Glutamatergic neuron (in vitro differentiated cells): ENCODE data around the gene GRAMD2B. TPM values are rescaled to one million over a fixed set of nuclear protein-coding genes. Genes with fewer than 3 reads are reported as not detected.
"Not testable (repeated sequence)": the region's sequence is repeated elsewhere in the genome, so short reads cannot be mapped to it uniquely, and the experiment has no call there.

ENCODE experiments used
- DNase-seq: peaks from one replicate; pipeline ENCODE4 v3.0.0; 2022
- H3K27ac Mint-ChIP-seq: one replicate; pipeline ENCODE4 v1.8.0; 2020; ENCODE audit warnings: mild to moderate bottlenecking, mixed read lengths, inconsistent platforms; ENCODE audit not compliant: unreplicated experiment
- H3K27me3 Mint-ChIP-seq: one replicate; pipeline ENCODE4 v1.8.0; 2020; ENCODE audit warnings: mild to moderate bottlenecking, moderate library complexity, mixed read lengths, inconsistent platforms; ENCODE audit not compliant: unreplicated experiment
- H3K36me3 Mint-ChIP-seq: one replicate; pipeline ENCODE4 v1.8.0; 2020; ENCODE audit warnings: mild to moderate bottlenecking, mixed read lengths, inconsistent platforms; ENCODE audit not compliant: unreplicated experiment
- H3K4me1 Mint-ChIP-seq: one replicate; pipeline ENCODE4 v1.8.0; 2020; ENCODE audit warnings: mild to moderate bottlenecking, low read depth, mixed read lengths, inconsistent platforms; ENCODE audit not compliant: unreplicated experiment
- H3K4me3 Mint-ChIP-seq: one replicate; pipeline ENCODE4 v1.8.0; 2020; ENCODE audit warnings: mild to moderate bottlenecking, mixed read lengths, inconsistent platforms; ENCODE audit not compliant: unreplicated experiment
- H3K9me3 Mint-ChIP-seq: one replicate; pipeline ENCODE4 v1.8.0; 2020; ENCODE audit warnings: mild to moderate bottlenecking, moderate library complexity, mixed read lengths, inconsistent platforms; ENCODE audit not compliant: unreplicated experiment
- CTCF ChIP-seq: fragments of 200-600 bp; sonication (generic); IDR thresholded peaks from one replicate; pipeline ENCODE4 v1.5.0; 2021; ENCODE audit not compliant: partially characterized antibody, unreplicated experiment
- total RNA-seq: library from RNA; stranded (reverse); fragmentation: NEBNext Ultra II Directional; extraction: Animal tissue kit (Norgen Biotek cat#: 25700); gene quantifications from one replicate; pipeline ENCODE4 v1.2.1, GENCODE V29; 2021; ENCODE audit not compliant: unreplicated experiment

GRAMD2B gene
- total RNA-seq, 1 donor from 2014 or later, result 0.69 TPM

DNA sequence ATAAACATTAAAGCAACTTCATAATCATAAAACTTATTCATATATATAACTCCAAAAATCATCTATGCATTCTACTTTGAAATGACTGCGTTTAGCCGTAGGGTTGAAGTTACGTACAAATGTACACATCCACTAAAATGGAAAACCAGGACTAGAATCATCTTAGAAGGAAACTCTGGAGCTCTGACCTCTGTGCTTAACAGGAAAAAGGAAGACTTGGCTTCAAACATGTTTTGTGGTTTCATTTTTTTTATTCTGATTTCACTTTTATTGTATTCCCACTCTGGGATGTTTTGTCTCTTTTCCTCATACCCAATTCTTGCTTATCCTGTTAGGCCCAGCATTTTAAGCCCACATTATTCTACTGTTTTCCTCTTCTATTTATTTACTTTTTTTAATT lies 44.9 kb downstream of the GRAMD2B start:
- TF ChIP-seq CTCF, result no peak
- H3K9me3 Mint-ChIP-seq, result no peaks in the 10 kb centered on the region
- H3K4me3 Mint-ChIP-seq, result no peak overlapping the region
- no peak for DNase-seq
- H3K4me1 Mint-ChIP-seq, result no peaks in the 10 kb centered on the region
- peaks cover 4% of the 10 kb centered on the region for H3K27me3 Mint-ChIP-seq
- H3K27ac Mint-ChIP-seq, result no peak overlapping the region
- H3K36me3 Mint-ChIP-seq, result no peaks in the 10 kb centered on the region

GRCh38 chr5:126469536-126470316 lies 46.5 kb downstream of the GRAMD2B start:
- Mint-ChIP-seq H3K4me3 (no peak overlapping the region), H3K4me1 (no peaks in the 10 kb centered on the region), H3K36me3 (no peaks in the 10 kb centered on the region), H3K27ac (no peak overlapping the region), H3K27me3 (peaks cover 2% of the 10 kb centered on the region), H3K9me3 (no peaks in the 10 kb centered on the region)
- DNase-seq, result no peak
- TF ChIP-seq CTCF, result no peak

- H3K9me3 Mint-ChIP-seq, DNase-seq, H3K36me3 Mint-ChIP-seq, H3K4me3 Mint-ChIP-seq, H3K27me3 Mint-ChIP-seq, H3K27ac Mint-ChIP-seq, H3K4me1 Mint-ChIP-seq: not testable (repeated sequence)
Observed at GRCh38 chr5:126470529-126470928, 47.3 kb downstream of the GRAMD2B start.

DNA sequence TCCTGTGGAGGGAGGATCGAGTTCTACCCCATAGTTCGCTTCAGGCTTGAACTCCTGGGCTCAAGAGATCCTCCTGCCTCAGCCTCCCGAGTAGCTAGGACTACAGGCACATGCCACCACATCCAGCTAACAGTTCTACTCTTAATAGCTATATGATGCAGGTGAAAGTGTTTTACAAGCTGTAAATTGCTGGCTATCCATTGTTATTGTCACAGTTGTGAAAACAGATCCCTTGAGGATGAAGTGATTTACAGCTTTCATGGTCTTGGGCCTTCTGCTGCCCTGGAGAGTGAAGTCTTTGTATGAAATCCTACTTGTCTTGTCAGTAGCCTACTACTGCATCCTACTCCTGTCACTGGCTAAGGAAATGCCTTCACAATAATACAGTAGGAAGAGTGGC lies 48.0 kb downstream of the GRAMD2B start:
- DNase-seq, result no peak
- no peaks in the 10 kb centered on the region for H3K36me3 Mint-ChIP-seq
- H3K9me3 Mint-ChIP-seq, result no peaks in the 10 kb centered on the region
- H3K27ac Mint-ChIP-seq, result no peak overlapping the region
- no peak for TF ChIP-seq CTCF
- no peaks in the 10 kb centered on the region for H3K4me1 Mint-ChIP-seq
- H3K4me3 Mint-ChIP-seq, result no peak overlapping the region
- H3K27me3 Mint-ChIP-seq, result peaks cover 2% of the 10 kb centered on the region

- TF ChIP-seq CTCF, result no peak
- Mint-ChIP-seq H3K9me3 (no peaks in the 10 kb centered on the region), H3K27ac (no peak overlapping the region), H3K4me3 (no peak overlapping the region), H3K4me1 (no peaks in the 10 kb centered on the region), H3K36me3 (no peaks in the 10 kb centered on the region), H3K27me3 (no peaks in the 10 kb centered on the region)
- DNase-seq, result no peak
Observed at GRCh38 chr5:126471875-126472537, 48.8 kb downstream of the GRAMD2B start.
